Endothelial cell of hepatic sinusoid (primary cell): ENCODE results near the gene JKAMP.

ENCODE experiments used
- in situ Hi-C: cut with HindIII; loops from 2 replicates; pipeline ENCODE4 v1.10.0; 2017; ENCODE audit warnings: low sequenced_read_pairs

The JKAMP gene

GRCh38 chr14:59483819-59484638, at the start of gene JKAMP, which contains the start of gene L3HYPDH:
Gene JKAMP (plus strand): TSS chr14:59484517. CDS start chr14:59484590, 73 bp downstream.
Gene L3HYPDH (minus strand): TSS chr14:59484408. CDS start chr14:59484316, 92 bp downstream.
- in situ Hi-C loops = no loop called here

- in situ Hi-C loops = loop anchor here (10.0 kb wide), 1 partner anchor 310 kb away; no protein-coding TSS in a partner anchor
Measured at GRCh38 chr14:59435101-59435500, 49.2 kb upstream of the JKAMP start.

- in situ Hi-C loops = loop anchor here (10.0 kb wide), 1 partner anchor 311 kb away; no protein-coding TSS in a partner anchor
Measured at GRCh38 chr14:59435987-59436386, 48.3 kb upstream of the JKAMP start.

- in situ Hi-C loops = loop anchor here (10.0 kb wide), 1 partner anchor 313 kb away; no protein-coding TSS in a partner anchor
Measured at GRCh38 chr14:59438195-59438647, 46.1 kb upstream of the JKAMP start.

- in situ Hi-C loops = loop anchor here (10.0 kb wide), 1 partner anchor 315 kb away; no protein-coding TSS in a partner anchor
Measured at GRCh38 chr14:59439256-59439965, 44.9 kb upstream of the JKAMP start.

GRCh38 chr14:59448673-59449072, 35.6 kb upstream of the JKAMP start:
- in situ Hi-C loops = loop anchor here (10.0 kb wide), 1 partner anchor 414 kb away; no protein-coding TSS in a partner anchor

GRCh38 chr14:59450716-59451115, 33.6 kb upstream of the JKAMP start:
- in situ Hi-C loops = no loop called here

- in situ Hi-C loops = no loop called here
Measured at GRCh38 chr14:59451849-59452248, 32.5 kb upstream of the JKAMP start.

GRCh38 chr14:59454139-59454538, 30.2 kb upstream of the JKAMP start:
- in situ Hi-C loops = no loop called here

- in situ Hi-C loops = no loop called here
Measured at GRCh38 chr14:59455411-59455810, 28.9 kb upstream of the JKAMP start.

GRCh38 chr14:59458486-59458885, 25.8 kb upstream of the JKAMP start:
- in situ Hi-C loops = no loop called here

- in situ Hi-C loops = no loop called here
Measured at GRCh38 chr14:59460378-59460777, 23.9 kb upstream of the JKAMP start.

GRCh38 chr14:59461891-59462290, 22.4 kb upstream of the JKAMP start:
- in situ Hi-C loops = no loop called here

GRCh38 chr14:59463787-59464485, 20.4 kb upstream of the JKAMP start:
- in situ Hi-C loops = no loop called here

- in situ Hi-C loops = no loop called here
Measured at GRCh38 chr14:59464486-59465315, 19.6 kb upstream of the JKAMP start.

- in situ Hi-C loops = no loop called here
Measured at GRCh38 chr14:59465316-59466135, 18.8 kb upstream of the JKAMP start, which contains the start of gene GPR135. Gene GPR135 (minus strand): TSS chr14:59465380. CDS start chr14:59465226, 154 bp downstream.

GRCh38 chr14:59474172-59474571, 10.1 kb upstream of the JKAMP start:
- in situ Hi-C loops = no loop called here

GRCh38 chr14:59475709-59476108, 8.6 kb upstream of the JKAMP start:
- in situ Hi-C loops = no loop called here

- in situ Hi-C loops = no loop called here
Measured at GRCh38 chr14:59478540-59478939, 5.8 kb upstream of the JKAMP start.
